DOHH2 (cell line): Measurements from ENCODE around the gene FAM184B.

Source experiments
- CTCF ChIP-seq: fragments of 200-600 bp; sonication (generic); IDR thresholded peaks from one replicate; pipeline ENCODE4 v1.5.1; 2014; ENCODE audit warnings: antibody characterized with exemption, mild to moderate bottlenecking, low read depth, low read length; ENCODE audit not compliant: poor library complexity, severe bottlenecking
- EZH2phosphoT487 ChIP-seq: fragments of 200-600 bp; sonication (generic); IDR thresholded peaks from 2 replicates; pipeline ENCODE4 v1.6.1; 2017; ENCODE audit warnings: borderline replicate concordance, mild to moderate bottlenecking, antibody characterized with exemption, low read length, moderate library complexity, mixed read lengths

- TF ChIP-seq CTCF (no peak), EZH2phosphoT487 (no peak)
Observed at GRCh38 chr4:17614416-17615299, 166.8 kb downstream of the FAM184B start, which contains the start of gene MED28.
